Fibroblast of lung (primary cell): ENCODE results near the gene SLC13A2.

Experiments
- EZH2 ChIP-seq: IDR thresholded peaks from 2 replicates; pipeline ENCODE4 v1.5.1; 2012; ENCODE audit warnings: low read length, control low read depth, mild to moderate bottlenecking; ENCODE audit errors: missing control alignments
- TF ChIP-seq, protein P1 (sequence below), 2 donors: IDR thresholded peaks in 1 of 2; conservative IDR thresholded peaks in 1 of 2; 1 replicate in 1 of 2; 2 replicates in 1 of 2; pipeline ENCODE4 v1.5.1; 2011 to 2012; ENCODE audit warnings: low read length in 2 of 2, control low read depth in 1 of 2, inconsistent platforms in 1 of 2, low read depth in 1 of 2, mild to moderate bottlenecking in 1 of 2

DNA sequence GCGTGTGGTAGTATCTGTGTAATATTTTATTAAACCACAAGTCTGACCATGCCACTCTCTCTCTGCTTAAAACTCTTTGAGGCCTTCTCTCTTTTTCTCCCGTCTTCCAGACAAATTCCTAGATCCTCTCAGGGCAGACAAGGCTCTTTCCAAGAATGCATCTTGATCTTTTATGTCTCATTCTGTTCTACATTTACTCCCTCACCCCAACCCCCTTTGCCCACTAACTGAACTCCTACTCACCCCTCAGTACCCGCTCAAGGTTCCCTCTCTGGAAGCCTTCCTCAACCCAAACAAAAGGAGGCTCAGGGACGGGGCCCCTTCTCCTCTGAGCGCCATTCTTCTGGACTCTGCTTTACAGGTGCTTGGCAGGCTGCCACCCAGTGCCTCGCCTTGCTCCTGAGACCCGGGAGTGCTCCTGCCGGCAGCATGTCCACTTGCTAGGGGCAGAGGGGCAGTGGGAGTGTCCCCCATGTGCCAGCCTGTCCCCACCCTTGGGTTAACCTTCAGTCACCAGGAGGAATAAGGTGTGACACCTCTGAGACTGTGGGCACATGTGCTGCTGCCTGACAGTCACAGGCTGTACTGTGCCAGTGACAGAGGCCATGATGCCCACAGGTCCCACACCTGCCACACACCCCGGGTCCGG lies 9.2 kb downstream of the SLC13A2 start:
- TF ChIP-seq, protein P1, sequence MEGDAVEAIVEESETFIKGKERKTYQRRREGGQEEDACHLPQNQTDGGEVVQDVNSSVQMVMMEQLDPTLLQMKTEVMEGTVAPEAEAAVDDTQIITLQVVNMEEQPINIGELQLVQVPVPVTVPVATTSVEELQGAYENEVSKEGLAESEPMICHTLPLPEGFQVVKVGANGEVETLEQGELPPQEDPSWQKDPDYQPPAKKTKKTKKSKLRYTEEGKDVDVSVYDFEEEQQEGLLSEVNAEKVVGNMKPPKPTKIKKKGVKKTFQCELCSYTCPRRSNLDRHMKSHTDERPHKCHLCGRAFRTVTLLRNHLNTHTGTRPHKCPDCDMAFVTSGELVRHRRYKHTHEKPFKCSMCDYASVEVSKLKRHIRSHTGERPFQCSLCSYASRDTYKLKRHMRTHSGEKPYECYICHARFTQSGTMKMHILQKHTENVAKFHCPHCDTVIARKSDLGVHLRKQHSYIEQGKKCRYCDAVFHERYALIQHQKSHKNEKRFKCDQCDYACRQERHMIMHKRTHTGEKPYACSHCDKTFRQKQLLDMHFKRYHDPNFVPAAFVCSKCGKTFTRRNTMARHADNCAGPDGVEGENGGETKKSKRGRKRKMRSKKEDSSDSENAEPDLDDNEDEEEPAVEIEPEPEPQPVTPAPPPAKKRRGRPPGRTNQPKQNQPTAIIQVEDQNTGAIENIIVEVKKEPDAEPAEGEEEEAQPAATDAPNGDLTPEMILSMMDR (conservative IDR thresholded peaks at IDR 0.05 in 1 of 2, IDR thresholded peaks at IDR 0.05 in 1 of 2; ENCODE audit: low read depth in 1 of 2, low read length in 2 of 2) = no peak
- TF ChIP-seq EZH2 = no peak
